ENCODE results near the gene SLC17A6.

DNA sequence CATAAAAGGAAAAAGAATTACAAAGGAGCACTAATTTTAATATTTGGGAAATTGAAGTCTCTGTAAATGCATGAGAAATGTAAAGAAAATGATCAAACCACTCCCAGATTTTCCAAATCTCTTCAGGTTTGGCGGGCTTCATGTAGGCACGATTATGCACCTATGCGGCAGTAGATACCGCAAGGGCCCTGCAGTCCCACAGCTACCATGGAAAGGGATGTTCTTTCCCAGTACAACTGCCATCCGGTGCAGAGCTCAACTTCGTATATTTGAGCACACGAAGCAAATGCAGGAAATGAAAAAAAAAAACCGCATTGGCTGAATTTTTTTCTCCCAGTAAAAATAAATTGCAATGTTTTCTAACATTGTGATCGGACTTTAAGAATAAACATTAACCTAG lies 1.4 kb downstream of the SLC17A6 start:
- TF ChIP-seq POLR2AphosphoS5 (IDR thresholded peaks at IDR 0.05; ENCODE audit: borderline replicate concordance, low read depth, low read length) (no peak), EZH2 (IDR thresholded peaks at IDR 0.05) (no peak)

All from SK-N-MC (cell line).